SK-N-SH (cell line): ENCODE data around the gene DCAF11. TPM values are rescaled to one million over a fixed set of nuclear protein-coding genes. Genes with fewer than 3 reads are reported as not detected.

Experiments
- CTCF ChIA-PET: fragments of 300-600, 350-600 bp; formaldehyde crosslinking; extraction: SDS; loops from one replicate; lab custom pipeline; 2021; lab: Yijun Ruan, JAX
- POLR2A ChIA-PET: fragments of 350-600 bp; sonication (Branson Sonifier 250); formaldehyde crosslinking; extraction: SDS; loops from one replicate; lab custom pipeline; 2020; ENCODE audit warnings: antibody characterized with exemption, inconsistent platforms; lab: Yijun Ruan, JAX
- DNase-seq: peaks from one replicate; pipeline ENCODE4 v3.0.0; 2012
- H2AFZ ChIP-seq: fragments of 200-600 bp; sonication (generic); 2 replicates; pipeline ENCODE4 v1.8.1; 2016; ENCODE audit warnings: antibody characterized with exemption, mild to moderate bottlenecking, low read depth
- H3F3A ChIP-seq: fragments of 200-600 bp; sonication (generic); replicated peaks from 2 replicates; pipeline ENCODE3; 2016; ENCODE audit warnings: antibody characterized with exemption, mild to moderate bottlenecking; ENCODE audit not compliant: insufficient read depth
- H3K27ac ChIP-seq, 2 experiments: fragments of 200-500 bp in 1 of 2; fragments of 200-600 bp in 1 of 2; sonication (Bioruptor generic) in 1 of 2; sonication (generic), shearing (Covaris generic) in 1 of 2; 2 replicates each; pipeline versions ENCODE4 v1.5.1 to v1.6.1; 2014 to 2016; ENCODE audit warnings: low read depth in 2 of 2, inconsistent platforms in 1 of 2, low read length in 1 of 2, mild to moderate bottlenecking in 1 of 2, mixed read lengths in 1 of 2
- H3K27me3 ChIP-seq: fragments of 200-600 bp; sonication (generic), shearing (Covaris generic); 2 replicates; pipeline ENCODE4 v1.6.1; 2016; ENCODE audit warnings: mixed run types; ENCODE audit not compliant: insufficient read depth
- H3K36me3 ChIP-seq, 2 experiments: fragments of 200-500 bp in 1 of 2; fragments of 200-600 bp in 1 of 2; sonication (Bioruptor generic) in 1 of 2; sonication (generic) in 1 of 2; replicated peaks in 1 of 2; 2 replicates each; pipeline versions ENCODE3 to v1.5.1; 2014 to 2016; ENCODE audit warnings: low read length in 1 of 2, mild to moderate bottlenecking in 1 of 2; ENCODE audit not compliant: insufficient read depth in 2 of 2, control insufficient read depth in 1 of 2
- H3K4me1 ChIP-seq, 2 experiments: fragments of 200-500 bp in 1 of 2; fragments of 200-600 bp in 1 of 2; sonication (Bioruptor generic) in 1 of 2; sonication (generic), shearing (Covaris generic) in 1 of 2; 2 replicates each; pipeline versions ENCODE4 v1.5.1 to v1.6.1; 2014 to 2016; ENCODE audit warnings: low read depth in 1 of 2, low read length in 1 of 2, mixed run types in 1 of 2; ENCODE audit not compliant: insufficient read depth in 2 of 2, control insufficient read depth in 1 of 2
- H3K4me2 ChIP-seq: fragments of 200-600 bp; sonication (generic), shearing (Covaris generic); 2 replicates; pipeline ENCODE4 v1.6.1; 2017; ENCODE audit warnings: mixed run types
- H3K4me3 ChIP-seq, 2 experiments: fragments of 200-500 bp in 1 of 2; fragments of 200-600 bp in 1 of 2; sonication (Bioruptor generic) in 1 of 2; sonication (generic), shearing (Covaris generic) in 1 of 2; 2 replicates each; pipeline versions ENCODE4 v1.5.1 to v1.8.1; 2014 to 2016; ENCODE audit warnings: low read depth in 2 of 2, inconsistent platforms in 1 of 2, low read length in 1 of 2, mild to moderate bottlenecking in 1 of 2, mixed read lengths in 1 of 2, moderate library complexity in 1 of 2
- H3K79me2 ChIP-seq: fragments of 200-600 bp; sonication (generic); 2 replicates; pipeline ENCODE4 v1.8.1; 2017; ENCODE audit warnings: mild to moderate bottlenecking; ENCODE audit not compliant: insufficient read depth
- H3K9ac ChIP-seq: fragments of 200-600 bp; sonication (generic); 2 replicates; pipeline ENCODE4 v1.6.1; 2017; ENCODE audit warnings: mixed run types
- H3K9me2 ChIP-seq: fragments of 200-600 bp; sonication (generic); 2 replicates; pipeline ENCODE4 v1.6.1; 2017; ENCODE audit warnings: mixed run types
- H3K9me3 ChIP-seq: fragments of 200-600 bp; sonication (generic); 2 replicates; pipeline ENCODE4 v1.6.1; 2017; ENCODE audit warnings: mixed run types, mild to moderate bottlenecking, moderate library complexity
- H4K20me1 ChIP-seq: fragments of 200-600 bp; sonication (generic); 2 replicates; pipeline ENCODE4 v1.6.1; 2017; ENCODE audit warnings: mild to moderate bottlenecking, mixed run types; ENCODE audit not compliant: insufficient read depth
- CHD2 ChIP-seq: fragments of 150-350 bp; IDR thresholded peaks from 2 replicates; pipeline ENCODE4 v1.6.1; 2018; ENCODE audit warnings: low read length; ENCODE audit not compliant: partially characterized antibody
- CTCF ChIP-seq: fragments of 200-600 bp; sonication (generic); IDR thresholded peaks from 2 replicates; pipeline ENCODE4 v1.6.1; 2017; ENCODE audit warnings: antibody characterized with exemption, mild to moderate bottlenecking, moderate library complexity
- EP300 ChIP-seq, 2 experiments: IDR thresholded peaks; 2 replicates each; pipeline versions ENCODE4 v1.4.0 to v1.6.1; 2012; ENCODE audit warnings: borderline replicate concordance in 1 of 2, low read depth in 1 of 2, low read length in 1 of 2
- EZH2phosphoT487 ChIP-seq: fragments of 200-600 bp; sonication (generic); IDR thresholded peaks from 2 replicates; pipeline ENCODE4 v1.6.1; 2017; ENCODE audit warnings: low read depth, mixed run types, mild to moderate bottlenecking, antibody characterized with exemption, moderate library complexity, borderline replicate concordance
- FOXJ3 ChIP-seq: sonication (generic); formaldehyde crosslinking; IDR thresholded peaks from 2 replicates; pipeline ENCODE4 v1.5.1; 2020; ENCODE audit warnings: mild to moderate bottlenecking, missing genetic modification reagents
- GABPA ChIP-seq: IDR thresholded peaks from 2 replicates; pipeline ENCODE4 v1.4.0; 2012; ENCODE audit warnings: low read depth, mild to moderate bottlenecking
- GATA2 ChIP-seq: sonication (generic); formaldehyde crosslinking; IDR thresholded peaks from 2 replicates; pipeline ENCODE4 v1.5.0; 2020; ENCODE audit warnings: mild to moderate bottlenecking, missing genetic modification reagents
- IRF3 ChIP-seq: fragments of 150-350 bp; IDR thresholded peaks from 2 replicates; pipeline ENCODE4 v1.6.1; 2016; ENCODE audit warnings: mild to moderate bottlenecking, low read depth, low read length
- JUND ChIP-seq: IDR thresholded peaks from 2 replicates; pipeline ENCODE4 v1.4.0; 2012
- MEF2A ChIP-seq: IDR thresholded peaks from 2 replicates; pipeline ENCODE4 v1.4.0; 2012; ENCODE audit warnings: low read depth, borderline replicate concordance
- MXI1 ChIP-seq: IDR thresholded peaks from 2 replicates; pipeline ENCODE4 v1.6.1; 2012; ENCODE audit warnings: mild to moderate bottlenecking, low read depth, low read length, improper control_type of control experiment
- NRF1 ChIP-seq: IDR thresholded peaks from 2 replicates; pipeline ENCODE4 v1.6.1; 2012; ENCODE audit warnings: low read depth, mild to moderate bottlenecking, low read length
- PBX3 ChIP-seq: IDR thresholded peaks from 2 replicates; pipeline ENCODE4; 2012
- SIN3A ChIP-seq: IDR thresholded peaks from 2 replicates; pipeline ENCODE4 v1.6.1; 2012; ENCODE audit warnings: low read depth, mild to moderate bottlenecking, low read length, moderate library complexity, borderline replicate concordance
- SMC3 ChIP-seq: IDR thresholded peaks from 2 replicates; pipeline ENCODE4 v1.6.1; 2012; ENCODE audit warnings: low read depth, low read length, improper control_type of control experiment
- TAF1 ChIP-seq: IDR thresholded peaks from 2 replicates; pipeline ENCODE4 v1.6.1; 2012; ENCODE audit warnings: low read depth, mild to moderate bottlenecking, low read length, moderate library complexity, borderline replicate concordance
- TCF12 ChIP-seq: IDR thresholded peaks from 2 replicates; pipeline ENCODE4 v1.4.0; 2012
- WGBS: methylation state at CpG from one replicate; pipeline ENCODE4 v1.1.6; 2017; ENCODE audit warnings: low lambda C conversion rate; 5-methylcytosine and 5-hydroxymethylcytosine counted together
- polyA plus RNA-seq, 3 experiments: library from polyadenylated mRNA; depleted of rRNA; stranded (reverse); fragments of >200 nt; gene quantifications; 2 replicates each; pipeline ENCODE4 v1.2.3, GENCODE V29; 2012

Gene DCAF11
- polyA plus RNA-seq, 1 of the 3 experiments (the other 2 are of a cell fraction): 34.6 TPM

- H3F3A ChIP-seq: no peaks in the 10 kb centered on the region
- H3K9ac ChIP-seq: no peak overlapping the region
- H3K4me2 ChIP-seq: no peak overlapping the region
- H3K27ac ChIP-seq: no peak overlapping the region
- DNase-seq: no peak
- H3K9me3 ChIP-seq: no peaks in the 10 kb centered on the region
- CTCF ChIA-PET: interaction anchor here (0.9 to 42.8 kb wide), 3 partner anchors 16 to 31 kb away, joined by 3 to 1159 read pairs (median 284); partner anchors contain the start of gene PCK2
- 0 out of 2 replicates have a peak, but pooled peaks cover 5% of the 10 kb centered on the region for H3K27me3 ChIP-seq
- H3K9me2 ChIP-seq: no peaks in the 10 kb centered on the region
- POLR2A ChIA-PET: interaction anchor here (1.5 kb wide), 1 partner anchor 9 kb away, joined by 4 read pairs; the partner anchor contains the start of gene PCK2
- H2AFZ ChIP-seq: no peak overlapping the region
- H3K4me1 ChIP-seq: peaks cover 0 to 22% of the 10 kb centered on the region in 2 experiments; a peak in 1 of 4 replicates
- H3K4me3 ChIP-seq: no peak overlapping the region
- no peaks in the 10 kb centered on the region for H4K20me1 ChIP-seq
- H3K79me2 ChIP-seq: no peaks in the 10 kb centered on the region
- WGBS: 74% methylated on average over 2 of the region's 2 CpGs
- H3K36me3 ChIP-seq: no peaks in the 10 kb centered on the region
- TF ChIP-seq FOXJ3 (no peak), MEF2A (no peak), GABPA (no peak), JUND (no peak), SIN3A (no peak), IRF3 (no peak), SMC3 (no peak), TAF1 (no peak), GATA2 (no peak), NRF1 (no peak), CTCF (no peak), TCF12 (no peak), EZH2phosphoT487 (no peak)
Measured at GRCh38 chr14:24084440-24084839, 30.1 kb upstream of the DCAF11 start.

GRCh38 chr14:24085215-24085614 is 29.4 kb upstream of the DCAF11 start:
- TF ChIP-seq GABPA (no peak), CHD2 (no peak), EP300 (IDR thresholded peaks at IDR 0.05; ENCODE audit: borderline replicate concordance in 1 of 2, low read depth in 1 of 2, low read length in 1 of 2) (no peak), MXI1 (no peak), PBX3 (no peak)
- H3K27me3 ChIP-seq: 0 out of 2 replicates have a peak, but pooled peaks cover 5% of the 10 kb centered on the region
- CTCF ChIA-PET: interaction anchor here (21.5 to 42.8 kb wide), 2 partner anchors 15 to 26 kb away, joined by 284 to 1159 read pairs; partner anchors contain the start of gene PCK2
- no peak overlapping the region for H3K27ac ChIP-seq
- H3K9me3 ChIP-seq: no peaks in the 10 kb centered on the region
- no peaks in the 10 kb centered on the region for H3F3A ChIP-seq
- H3K36me3 ChIP-seq: no peaks in the 10 kb centered on the region
- H4K20me1 ChIP-seq: no peaks in the 10 kb centered on the region
- no peak overlapping the region for H3K4me2 ChIP-seq
- peaks cover 0 to 15% of the 10 kb centered on the region in 2 experiments; a peak in 1 of 4 replicates for H3K4me1 ChIP-seq
- no peaks in the 10 kb centered on the region for H3K79me2 ChIP-seq
- H2AFZ ChIP-seq: no peak overlapping the region
- H3K9ac ChIP-seq: no peak overlapping the region
- no peak overlapping the region for H3K4me3 ChIP-seq
- DNase-seq: no peak
- POLR2A ChIA-PET: interaction anchor here (1.5 kb wide), 1 partner anchor 8 kb away, joined by 4 read pairs; the partner anchor contains the start of gene PCK2
- WGBS: 87% methylated on average over 3 of the region's 3 CpGs
- no peaks in the 10 kb centered on the region for H3K9me2 ChIP-seq
